NT2/D1 (cell line): ENCODE data around the gene ATP8B4.

Source experiments
- DNase-seq: peaks from one replicate; pipeline ENCODE4 v3.0.0-alpha.2; 2011; ENCODE audit warnings: low read depth, low spot score
- H3K27me3 ChIP-seq: 2 replicates; pipeline ENCODE4 v1.6.0; 2011; ENCODE audit warnings: mild to moderate bottlenecking; ENCODE audit not compliant: insufficient read length, insufficient read depth
- H3K36me3 ChIP-seq: 2 replicates; pipeline ENCODE4 v1.6.1; 2011; ENCODE audit warnings: mild to moderate bottlenecking, low read length, mixed read lengths; ENCODE audit not compliant: insufficient read depth, insufficient read length
- H3K4me1 ChIP-seq: 2 replicates; pipeline ENCODE4 v1.5.1; 2011; ENCODE audit not compliant: insufficient read depth, insufficient read length
- H3K4me3 ChIP-seq: 2 replicates; pipeline ENCODE4 v1.5.1; 2011; ENCODE audit warnings: low read depth; ENCODE audit not compliant: insufficient read length
- H3K9ac ChIP-seq: 2 replicates; pipeline ENCODE4 v1.6.0; 2011; ENCODE audit warnings: low read depth; ENCODE audit not compliant: insufficient read length
- H3K9me3 ChIP-seq: 2 replicates; pipeline ENCODE4 v1.5.1; 2011; ENCODE audit warnings: mild to moderate bottlenecking, low read length; ENCODE audit not compliant: insufficient read depth
- SUZ12 ChIP-seq: IDR thresholded peaks from 2 replicates; pipeline ENCODE4 v1.6.1; 2011; ENCODE audit not compliant: insufficient read length, insufficient read depth; ENCODE audit errors: extremely low read depth
- YY1 ChIP-seq: IDR thresholded peaks from 2 replicates; pipeline ENCODE4 v1.6.1; 2011; ENCODE audit not compliant: insufficient read length, insufficient read depth
- ZNF274 ChIP-seq: IDR thresholded peaks from 2 replicates; pipeline ENCODE4 v1.6.1; 2011; ENCODE audit warnings: mild to moderate bottlenecking, low read depth, low read length

The ATP8B4 gene

GRCh38 chr15:49848807-49849206 lies 270.2 kb downstream of the ATP8B4 start:
- no peak for DNase-seq
- Histone ChIP-seq H3K27me3 (no peaks in the 10 kb centered on the region), H3K9me3 (no peaks in the 10 kb centered on the region), H3K9ac (no peak overlapping the region), H3K4me1 (no peaks in the 10 kb centered on the region), H3K36me3 (no peaks in the 10 kb centered on the region), H3K4me3 (no peak overlapping the region)
- TF ChIP-seq ZNF274 = no peak
- no peak for TF ChIP-seq SUZ12
- no peak for TF ChIP-seq YY1

GRCh38 chr15:49848282-49848724 lies 270.7 kb downstream of the ATP8B4 start:
- Histone ChIP-seq H3K4me1 (no peaks in the 10 kb centered on the region), H3K4me3 (no peak overlapping the region), H3K27me3 (no peaks in the 10 kb centered on the region), H3K36me3 (no peaks in the 10 kb centered on the region), H3K9me3 (no peaks in the 10 kb centered on the region), H3K9ac (no peak overlapping the region)
- TF ChIP-seq ZNF274 (no peak), YY1 (no peak), SUZ12 (no peak)
- no peak for DNase-seq

- DNase-seq = no peak
Measured at GRCh38 chr15:49847423-49848281, 271.4 kb downstream of the ATP8B4 start.

GRCh38 chr15:49844390-49844789 lies 274.6 kb downstream of the ATP8B4 start:
- TF ChIP-seq ZNF274 = no peak
- no peak for TF ChIP-seq YY1
- no peak for TF ChIP-seq SUZ12

More at GRCh38 chr15:49847423-49848281, 271.4 kb downstream of the ATP8B4 start:
- TF ChIP-seq YY1 (no peak), ZNF274 (no peak), SUZ12 (no peak)
- Histone ChIP-seq H3K9ac (no peak overlapping the region), H3K4me3 (no peak overlapping the region), H3K9me3 (no peaks in the 10 kb centered on the region), H3K4me1 (no peaks in the 10 kb centered on the region), H3K36me3 (no peaks in the 10 kb centered on the region), H3K27me3 (no peaks in the 10 kb centered on the region)

GRCh38 chr15:49843725-49844124 lies 275.3 kb downstream of the ATP8B4 start:
- H3K27me3 ChIP-seq = no peaks in the 10 kb centered on the region
- no peak overlapping the region for H3K9ac ChIP-seq
- TF ChIP-seq YY1 (no peak), SUZ12 (no peak), ZNF274 (no peak)
- H3K36me3 ChIP-seq = no peaks in the 10 kb centered on the region
- no peak for DNase-seq
- H3K4me3 ChIP-seq = no peak overlapping the region
- peaks cover 7% of the 10 kb centered on the region; the same call in 1 of the 2 replicates for H3K9me3 ChIP-seq
- H3K4me1 ChIP-seq = no peaks in the 10 kb centered on the region

More at GRCh38 chr15:49844390-49844789, 274.6 kb downstream of the ATP8B4 start:
- peaks cover 3% of the 10 kb centered on the region; the same call in 1 of the 2 replicates for H3K9me3 ChIP-seq
- no peak overlapping the region for H3K4me3 ChIP-seq
- H3K9ac ChIP-seq = no peak overlapping the region
- DNase-seq = no peak
- H3K27me3 ChIP-seq = no peaks in the 10 kb centered on the region
- H3K4me1 ChIP-seq = no peaks in the 10 kb centered on the region
- no peaks in the 10 kb centered on the region for H3K36me3 ChIP-seq

- Histone ChIP-seq H3K4me1 (no peaks in the 10 kb centered on the region), H3K4me3 (no peak overlapping the region), H3K27me3 (no peaks in the 10 kb centered on the region), H3K9ac (no peak overlapping the region), H3K36me3 (no peaks in the 10 kb centered on the region), H3K9me3 (peaks cover 7% of the 10 kb centered on the region; the same call in 1 of the 2 replicates)
- TF ChIP-seq SUZ12 = no peak
- no peak for TF ChIP-seq ZNF274
- TF ChIP-seq YY1 = no peak
- DNase-seq = no peak
Measured at GRCh38 chr15:49842031-49842730, 276.9 kb downstream of the ATP8B4 start.

GRCh38 chr15:49832511-49832910 lies 286.5 kb downstream of the ATP8B4 start:
- TF ChIP-seq SUZ12 (no peak), YY1 (no peak), ZNF274 (no peak)
- Histone ChIP-seq H3K27me3 (no peaks in the 10 kb centered on the region), H3K4me1 (no peaks in the 10 kb centered on the region), H3K9me3 (no peaks in the 10 kb centered on the region), H3K36me3 (no peaks in the 10 kb centered on the region), H3K9ac (no peak overlapping the region), H3K4me3 (no peak overlapping the region)
- no peak for DNase-seq
